HCT116 (cell line): ENCODE results near the gene CREG1. TPM values are rescaled to one million over a fixed set of nuclear protein-coding genes. Genes with fewer than 3 reads are reported as not detected.

Experiments
- ATAC-seq: fragments of 200-7000 bp; cut with Tn5 transposase; 2 replicates; pipeline ENCODE4 v1.9.1; 2020; ENCODE audit warnings: mild to moderate bottlenecking, moderate library complexity
- BruUV-seq: library from RNA; stranded (reverse); fragments of 400-500 nt; replicated peaks from 2 replicates; lab custom pipeline; 2021; lab: Mats Ljungman, UMichigan
- CTCF ChIA-PET: fragments of 300-600 bp; sonication (Branson Sonifier 250); formaldehyde crosslinking; loops from one replicate; lab custom pipeline; 2021; ENCODE audit warnings: antibody characterized with exemption; lab: Charles Lee
- POLR2A ChIA-PET: fragments of 300-600, 350-600 bp; sonication (Branson Sonifier 250); formaldehyde crosslinking; loops from one replicate; lab custom pipeline; 2021; ENCODE audit warnings: antibody characterized with exemption; lab: Charles Lee
- RAD21 ChIA-PET, 2 experiments: fragments of 300-600 bp; sonication (Branson Sonifier 250); formaldehyde crosslinking; loops; one replicate each; lab custom pipeline; 2023; ENCODE audit warnings: low total read pairs in 2 of 2; ENCODE audit not compliant: uncharacterized antibody in 2 of 2, unreplicated experiment in 2 of 2, low non-redundant PET in 1 of 2; lab: Charles Lee
- DNase-seq: peaks from one replicate; pipeline ENCODE4 v3.0.0-alpha.2; 2010; ENCODE audit warnings: low read depth, low spot score
- H2AFZ ChIP-seq: fragments of 200-600 bp; shearing (Covaris generic), sonication (generic); 2 replicates; pipeline ENCODE4 v1.6.1; 2017; ENCODE audit warnings: low read depth, mixed run types, mixed read lengths, antibody characterized with exemption, low read length; ENCODE audit not compliant: poor library complexity, severe bottlenecking
- H3K27ac ChIP-seq: 2 replicates; pipeline ENCODE4 v1.5.1; 2012; ENCODE audit warnings: low read depth, low read length
- H3K27me3 ChIP-seq: fragments of 200-600 bp; sonication (generic); 2 replicates; pipeline ENCODE4 v1.6.1; 2016; ENCODE audit warnings: mixed run types, low read length, mixed read lengths; ENCODE audit not compliant: insufficient read depth
- H3K36me3 ChIP-seq, 2 experiments: fragments of 200-500 bp in 1 of 2; fragments of 200-600 bp in 1 of 2; sonication (Bioruptor generic) in 1 of 2; sonication (generic) in 1 of 2; 2 replicates each; pipeline versions ENCODE4 v1.5.1 to v1.6.1; 2014 to 2016; ENCODE audit warnings: low read length in 2 of 2, inconsistent platforms in 1 of 2, mixed read lengths in 1 of 2, mixed run types in 1 of 2; ENCODE audit not compliant: insufficient read depth in 2 of 2, control insufficient read depth in 1 of 2
- H3K4me1 ChIP-seq, 2 experiments: fragments of 200-600 bp in 1 of 2; sonication (generic) in 1 of 2; 2 replicates each; pipeline versions ENCODE4 v1.5.1 to v1.6.1; 2012 to 2017; ENCODE audit warnings: low read length in 2 of 2, inconsistent platforms in 1 of 2, mild to moderate bottlenecking in 1 of 2, mixed read lengths in 1 of 2, mixed run types in 1 of 2, moderate library complexity in 1 of 2; ENCODE audit not compliant: insufficient read depth in 2 of 2, control insufficient read depth in 1 of 2
- H3K4me2 ChIP-seq: fragments of 200-600 bp; sonication (generic); 2 replicates; pipeline ENCODE4 v1.6.1; 2017; ENCODE audit warnings: mixed run types, low read length, mixed read lengths
- H3K4me3 ChIP-seq, 2 experiments: fragments of 200-600 bp in 1 of 2; sonication (generic) in 1 of 2; replicated peaks in 1 of 2; 2 replicates each; pipeline ENCODE4 v1.5.1; 2011 to 2016; ENCODE audit warnings: low read length in 2 of 2, control low read depth in 1 of 2, low read depth in 1 of 2, mild to moderate bottlenecking in 1 of 2, mixed read lengths in 1 of 2, mixed run types in 1 of 2
- H3K79me2 ChIP-seq: fragments of 200-600 bp; sonication (generic); 2 replicates; pipeline ENCODE4 v1.6.1; 2017; ENCODE audit warnings: mild to moderate bottlenecking, mixed run types, low read length, moderate library complexity, mixed read lengths; ENCODE audit not compliant: insufficient read depth
- H3K9ac ChIP-seq: fragments of 200-600 bp; sonication (generic); 2 replicates; pipeline ENCODE4 v1.6.1; 2016; ENCODE audit warnings: low read length, mixed read lengths
- H3K9me2 ChIP-seq: fragments of 200-600 bp; sonication (generic), shearing (Covaris generic); 2 replicates; pipeline ENCODE4 v1.6.1; 2017; ENCODE audit warnings: mixed run types, mild to moderate bottlenecking, moderate library complexity; ENCODE audit not compliant: insufficient read depth
- H3K9me3 ChIP-seq, 2 experiments: fragments of 200-500 bp in 1 of 2; fragments of 200-600 bp in 1 of 2; sonication (Bioruptor generic) in 1 of 2; sonication (generic) in 1 of 2; 2 replicates each; pipeline ENCODE4 v1.6.1; 2014 to 2017; ENCODE audit warnings: low read length in 2 of 2, mixed read lengths in 2 of 2, inconsistent platforms in 1 of 2, low read depth in 1 of 2, mild to moderate bottlenecking in 1 of 2, mixed run types in 1 of 2, moderate library complexity in 1 of 2; ENCODE audit not compliant: control insufficient read depth in 1 of 2, insufficient read depth in 1 of 2
- H4K20me1 ChIP-seq: fragments of 200-600 bp; sonication (generic), shearing (Covaris generic); 2 replicates; pipeline ENCODE4 v1.6.1; 2017; ENCODE audit warnings: mixed run types, mild to moderate bottlenecking, moderate library complexity; ENCODE audit not compliant: insufficient read depth
- ATF3 ChIP-seq: IDR thresholded peaks from 2 replicates; pipeline ENCODE4 v1.6.1; 2012
- CBX3 ChIP-seq: IDR thresholded peaks from 2 replicates; pipeline ENCODE4 v1.6.1; 2012; ENCODE audit warnings: low read depth
- CTCF ChIP-seq, 3 experiments: fragments of 200-600 bp in 1 of 3; sonication (generic) in 1 of 3; IDR thresholded peaks in 2 of 3; conservative IDR thresholded peaks in 1 of 3; 2 replicates each; pipeline ENCODE4 v1.5.1; 2012 to 2017; ENCODE audit warnings: low read depth in 2 of 3, low read length in 2 of 3, antibody characterized with exemption in 1 of 3, borderline replicate concordance in 1 of 3, control low read depth in 1 of 3, mild to moderate bottlenecking in 1 of 3, mixed read lengths in 1 of 3, mixed run types in 1 of 3, moderate library complexity in 1 of 3; ENCODE audit not compliant: insufficient read depth in 1 of 3
- ZBTB33 ChIP-seq: IDR thresholded peaks from 2 replicates; pipeline ENCODE4 v1.6.1; 2011; ENCODE audit warnings: mild to moderate bottlenecking, low read length, moderate library complexity; ENCODE audit not compliant: insufficient replicate concordance; ENCODE audit errors: extremely low read depth
- ZFX ChIP-seq: fragments of 450-650 bp; IDR thresholded peaks from 2 replicates; pipeline ENCODE4 v1.6.1; 2017
- ZNF274 ChIP-seq: fragments of 200-500 bp; sonication (Bioruptor generic); IDR thresholded peaks from 2 replicates; pipeline ENCODE4 v1.6.1; 2014; ENCODE audit warnings: mild to moderate bottlenecking, low read depth, low read length, inconsistent platforms
- intact Hi-C: fragments of 100-400 bp; cut with micrococcal nuclease; formaldehyde crosslinking; loops from 2 replicates; pipeline ENCODE4 v1.10.0; 2022
- total RNA-seq: library from RNA; stranded (reverse); gene quantifications from one replicate; pipeline ENCODE4 v1.2.1, GENCODE V29; 2021; ENCODE audit not compliant: unreplicated experiment

CREG1 gene
- total RNA-seq, 1 experiment from 2014 or later, result 55.7 TPM

- H4K20me1 ChIP-seq, result no peaks in the 10 kb centered on the region
- H3K4me2 ChIP-seq, result no peak overlapping the region
- ATAC-seq (no peak), DNase-seq (no peak)
- no peaks in the 10 kb centered on the region for H3K79me2 ChIP-seq
- POLR2A ChIA-PET, result no interaction called here
- no peak overlapping the region for H3K27ac ChIP-seq
- no peaks in the 10 kb centered on the region for H3K9me3 ChIP-seq
- no peaks in the 10 kb centered on the region for H3K27me3 ChIP-seq
- CTCF ChIA-PET, result no interaction called here
- TF ChIP-seq ZBTB33 (no peak), ATF3 (no peak), CBX3 (no peak), ZNF274 (no peak), ZFX (no peak)
- no peak overlapping the region for H2AFZ ChIP-seq
- no peak overlapping the region for H3K4me3 ChIP-seq
- intact Hi-C loops, result no loop called here
- H3K9me2 ChIP-seq, result no peaks in the 10 kb centered on the region
- no TSS peak for BruUV-seq
- H3K9ac ChIP-seq, result no peak overlapping the region
- RAD21 ChIA-PET, result no interaction called here
- H3K36me3 ChIP-seq, result no peaks in the 10 kb centered on the region
- no peaks in the 10 kb centered on the region for H3K4me1 ChIP-seq
These were observed 40.3 kb upstream of the CREG1 start for GRCh38 chr1:167593860-167594259.

- no peak for DNase-seq
- H3K4me3 ChIP-seq, result no peak overlapping the region
- ChIA-PET RAD21 (no interaction called here), CTCF (no interaction called here), POLR2A (no interaction called here)
- H3K4me1 ChIP-seq, result no peaks in the 10 kb centered on the region
- H4K20me1 ChIP-seq, result no peaks in the 10 kb centered on the region
- H3K9me3 ChIP-seq, result no peaks in the 10 kb centered on the region
- TF ChIP-seq CTCF (IDR thresholded peaks at IDR 0.05 in 2 of 3, conservative IDR thresholded peaks at IDR 0.05 in 1 of 3; ENCODE audit: borderline replicate concordance in 1 of 3, insufficient read depth in 1 of 3, low read depth in 2 of 3, low read length in 2 of 3), result no peak
- no peak overlapping the region for H3K9ac ChIP-seq
- H2AFZ ChIP-seq, result no peak overlapping the region
- no peak overlapping the region for H3K4me2 ChIP-seq
- no peaks in the 10 kb centered on the region for H3K36me3 ChIP-seq
- no peak overlapping the region for H3K27ac ChIP-seq
- no TSS peak for BruUV-seq
- intact Hi-C loops, result no loop called here
- no peaks in the 10 kb centered on the region for H3K9me2 ChIP-seq
- no peaks in the 10 kb centered on the region for H3K79me2 ChIP-seq
- no peak for ATAC-seq
- H3K27me3 ChIP-seq, result no peaks in the 10 kb centered on the region
These were observed 38.9 kb upstream of the CREG1 start for GRCh38 chr1:167592475-167592874.
